Cardiac fibroblast (primary cell): Measurements from ENCODE around the gene HMCN2.
"Not testable (repeated sequence)": the region's sequence is repeated elsewhere in the genome, so short reads cannot be mapped to it uniquely, and the experiment has no call there.

Experiments
- DNase-seq, 2 donors: peaks; one replicate each; pipeline versions ENCODE4 v3.0.0 to v3.0.0-alpha.2; 2010; ENCODE audit warnings: low read depth in 2 of 2
- H3K4me3 ChIP-seq, 2 donors: replicated peaks in 1 of 2; 1 replicate in 1 of 2; 2 replicates in 1 of 2; pipeline ENCODE4 v1.5.1; 2011; ENCODE audit warnings: low read depth in 2 of 2, low read length in 2 of 2, mild to moderate bottlenecking in 2 of 2, moderate library complexity in 1 of 2
- CTCF ChIP-seq: IDR thresholded peaks from one replicate; pipeline ENCODE4 v1.5.1; 2011; ENCODE audit warnings: low read depth, mild to moderate bottlenecking, low read length, inconsistent platforms

The HMCN2 gene

GRCh38 chr9:130398487-130399240 is 133.1 kb downstream of the HMCN2 start:
- no peak overlapping the region for H3K4me3 ChIP-seq
- no peak for DNase-seq
- no peak for TF ChIP-seq CTCF

GRCh38 chr9:130399768-130400167 is 134.2 kb downstream of the HMCN2 start:
- no peak for TF ChIP-seq CTCF
- DNase-seq = no peak
- no peak overlapping the region for H3K4me3 ChIP-seq

- no peak overlapping the region for H3K4me3 ChIP-seq
- DNase-seq = no peak
- TF ChIP-seq CTCF = no peak
Measured at GRCh38 chr9:130400870-130401269, 135.3 kb downstream of the HMCN2 start.

GRCh38 chr9:130401742-130402141 is 136.2 kb downstream of the HMCN2 start:
- not testable (repeated sequence) for DNase-seq, H3K4me3 ChIP-seq

- no peak for TF ChIP-seq CTCF
- DNase-seq = no peak
- no peak overlapping the region for H3K4me3 ChIP-seq
Measured at GRCh38 chr9:130402243-130402642, 136.7 kb downstream of the HMCN2 start.

- no peak for DNase-seq
- TF ChIP-seq CTCF = no peak
- no peak overlapping the region for H3K4me3 ChIP-seq
Measured at GRCh38 chr9:130402645-130403440, 137.3 kb downstream of the HMCN2 start.

GRCh38 chr9:130405657-130406257 is 140.2 kb downstream of the HMCN2 start:
- H3K4me3 ChIP-seq = no peak overlapping the region
- TF ChIP-seq CTCF = no peak
- no peak for DNase-seq
